Adrenal gland (tissue), 5 donors: ENCODE measurements around the gene RPS6KA4.

Source experiments
- CTCF ChIP-seq, 6 experiments: fragments of 450-650 bp in 4 of 6; fragments of 200-600 bp in 2 of 6; sonication (generic) in 1 of 6; IDR thresholded peaks; 1 replicate in 5 of 6; 2 replicates in 1 of 6; pipeline versions ENCODE4 v1.5.1 to v1.8.0; 2016 to 2021; ENCODE audit warnings: antibody characterized with exemption in 6 of 6, mild to moderate bottlenecking in 2 of 6, moderate library complexity in 1 of 6
- POLR2A ChIP-seq, 2 donors: fragments of 450-650 bp; IDR thresholded peaks; one replicate each; pipeline ENCODE4 v1.6.1; 2017; ENCODE audit warnings: antibody characterized with exemption in 2 of 2, mild to moderate bottlenecking in 2 of 2, moderate library complexity in 1 of 2
- donor health status: DM: no; HTN: no; CAD: no.

GRCh38 chr11:64419818-64420485 lies 61.0 kb downstream of the RPS6KA4 start:
- TF ChIP-seq CTCF (IDR thresholded peaks at IDR 0.05) (no peak), POLR2A (IDR thresholded peaks at IDR 0.05) (no peak)
